ENCODE measurements around the gene GPR55. TPM values are rescaled to one million over a fixed set of nuclear protein-coding genes. Genes with fewer than 3 reads are reported as not detected.
A peak's percentile ranks its signal among the peaks of the same experiment; 100 is the strongest.

The GPR55 gene
- total RNA-seq, 2 experiments from 2014 or later, result 1.5 to 1.6 TPM

- H3K36me3 Mint-ChIP-seq, result peaks cover 11% of the 10 kb centered on the region
- intact Hi-C loops (cut with micrococcal nuclease), result no loop called here
- DNase-seq, result peak; percentile 7
- H3K4me1 Mint-ChIP-seq (ENCODE audit: low read depth), result peaks cover 9% of the 10 kb centered on the region
- H3K27me3 Mint-ChIP-seq, result peaks cover 18% of the 10 kb centered on the region
- CTCF ChIA-PET, result interaction anchor here (0.5 to 1.5 kb wide), 3 partner anchors 34 to 84 kb away, joined by 3 to 4 read pairs (median 3); no protein-coding TSS in a partner anchor
- H3K27ac Mint-ChIP-seq, result no peak overlapping the region
- H3K4me3 Mint-ChIP-seq, result no peak overlapping the region
- peaks cover 15% of the 10 kb centered on the region for H3K9me3 Mint-ChIP-seq
- POLR2A ChIA-PET, result no interaction called here
Measured at GRCh38 chr2:230931556-230932231, 6.7 kb upstream of the GPR55 start.

- no peak for DNase-seq
- Mint-ChIP-seq H3K4me1 (ENCODE audit: low read depth) (peaks cover 12% of the 10 kb centered on the region), H3K27ac (no peak overlapping the region), H3K4me3 (no peak overlapping the region), H3K27me3 (peaks cover 18% of the 10 kb centered on the region), H3K9me3 (peaks cover 9% of the 10 kb centered on the region), H3K36me3 (peaks cover 8% of the 10 kb centered on the region)
- POLR2A ChIA-PET, result no interaction called here
- CTCF ChIA-PET, result interaction anchor here (1.8 kb wide), 1 partner anchor 56 kb away, joined by 6 read pairs; no protein-coding TSS in a partner anchor
- intact Hi-C loops (cut with micrococcal nuclease), result no loop called here
Measured at GRCh38 chr2:230930928-230931555, 6.0 kb upstream of the GPR55 start.

GRCh38 chr2:230930149-230930780, 5.2 kb upstream of the GPR55 start:
- Mint-ChIP-seq H3K36me3 (no peaks in the 10 kb centered on the region), H3K27ac (no peak overlapping the region), H3K27me3 (peaks cover 15% of the 10 kb centered on the region), H3K4me1 (ENCODE audit: low read depth) (peaks cover 20% of the 10 kb centered on the region), H3K4me3 (no peak overlapping the region), H3K9me3 (peaks cover under 1% of the 10 kb centered on the region)
- DNase-seq, result no peak
- ChIA-PET POLR2A (no interaction called here), CTCF (interaction anchor here (0.7 to 1.8 kb wide), 2 partner anchors 25 to 57 kb away, joined by 3 to 6 read pairs; no protein-coding TSS in a partner anchor)
- intact Hi-C loops (cut with micrococcal nuclease), result no loop called here

GRCh38 chr2:230929381-230930148, 4.5 kb upstream of the GPR55 start:
- H3K36me3 Mint-ChIP-seq, result no peaks in the 10 kb centered on the region
- CTCF ChIA-PET, result interaction anchor here (0.7 to 1.8 kb wide), 2 partner anchors 24 to 58 kb away, joined by 3 to 6 read pairs; no protein-coding TSS in a partner anchor
- peak; percentile 8 for DNase-seq
- intact Hi-C loops (cut with micrococcal nuclease), result no loop called here
- H3K4me1 Mint-ChIP-seq (ENCODE audit: low read depth), result peaks cover 27% of the 10 kb centered on the region
- POLR2A ChIA-PET, result no interaction called here
- H3K27ac Mint-ChIP-seq, result no peak overlapping the region
- no peaks in the 10 kb centered on the region for H3K9me3 Mint-ChIP-seq
- no peak overlapping the region for H3K4me3 Mint-ChIP-seq
- peaks cover 14% of the 10 kb centered on the region for H3K27me3 Mint-ChIP-seq

- Mint-ChIP-seq H3K9me3 (no peaks in the 10 kb centered on the region), H3K27ac (no peak overlapping the region), H3K36me3 (no peaks in the 10 kb centered on the region), H3K4me1 (ENCODE audit: low read depth) (peaks cover 34% of the 10 kb centered on the region), H3K4me3 (no peak overlapping the region), H3K27me3 (peaks cover 11% of the 10 kb centered on the region)
- ChIA-PET CTCF (interaction anchor here (5.5 kb wide), 1 partner anchor 24 kb away, joined by 71 read pairs; no protein-coding TSS in a partner anchor), POLR2A (no interaction called here)
- intact Hi-C loops (cut with micrococcal nuclease), result no loop called here
- DNase-seq, result peak; percentile 7
Measured at GRCh38 chr2:230928701-230929380, 3.8 kb upstream of the GPR55 start.

- H3K9me3 Mint-ChIP-seq, result no peaks in the 10 kb centered on the region
- CTCF ChIA-PET, result interaction anchor here (0.8 to 5.9 kb wide), 6 partner anchors 15 to 80 kb away, joined by 3 to 110 read pairs (median 4); no protein-coding TSS in a partner anchor
- no peak overlapping the region for H3K4me3 Mint-ChIP-seq
- no peaks in the 10 kb centered on the region for H3K36me3 Mint-ChIP-seq
- peaks cover 44% of the 10 kb centered on the region for H3K4me1 Mint-ChIP-seq (ENCODE audit: low read depth)
- peak overlapping the region; percentile 0 for H3K27ac Mint-ChIP-seq
- POLR2A ChIA-PET, result interaction anchor here (0.7 kb wide), 1 partner anchor 28 kb away, joined by 3 read pairs; no protein-coding TSS in a partner anchor
- intact Hi-C loops (cut with micrococcal nuclease), result no loop called here
- DNase-seq, result peak; percentile 9
- peaks cover 13% of the 10 kb centered on the region for H3K27me3 Mint-ChIP-seq
Measured at GRCh38 chr2:230927711-230928341, 2.8 kb upstream of the GPR55 start.

- intact Hi-C loops (cut with micrococcal nuclease), result no loop called here
- Mint-ChIP-seq H3K4me3 (peak overlapping the region; percentile 74), H3K9me3 (no peaks in the 10 kb centered on the region), H3K4me1 (ENCODE audit: low read depth) (peaks cover 48% of the 10 kb centered on the region), H3K27ac (peak overlapping the region; percentile 91), H3K36me3 (no peaks in the 10 kb centered on the region), H3K27me3 (peaks cover 13% of the 10 kb centered on the region)
- POLR2A ChIA-PET, result interaction anchor here (0.6 to 4.3 kb wide), 12 partner anchors 17 to 329 kb away, joined by 3 to 49 read pairs (median 6); no protein-coding TSS in a partner anchor
- peak; percentile 74 for DNase-seq
- CTCF ChIA-PET, result interaction anchor here (0.8 to 5.9 kb wide), 12 partner anchors 20 to 127 kb away, joined by 3 to 110 read pairs (median 4); partner anchors contain the start of gene ITM2C
Measured at GRCh38 chr2:230925879-230926765, 1.1 kb upstream of the GPR55 start.

GRCh38 chr2:230925443-230925878, 419 bp upstream of the GPR55 start:
- Mint-ChIP-seq H3K27ac (peak overlapping the region; percentile 91), H3K9me3 (no peaks in the 10 kb centered on the region), H3K27me3 (peaks cover 11% of the 10 kb centered on the region), H3K4me3 (peak overlapping the region; percentile 74), H3K36me3 (no peaks in the 10 kb centered on the region), H3K4me1 (ENCODE audit: low read depth) (peaks cover 51% of the 10 kb centered on the region)
- CTCF ChIA-PET, result interaction anchor here (0.8 to 5.9 kb wide), 13 partner anchors 13 to 127 kb away, joined by 3 to 110 read pairs (median 5); partner anchors contain the start of gene ITM2C
- POLR2A ChIA-PET, result interaction anchor here (0.9 to 4.3 kb wide), 10 partner anchors 16 to 60 kb away, joined by 3 to 49 read pairs (median 6); no protein-coding TSS in a partner anchor
- peak; percentile 48 for DNase-seq
- intact Hi-C loops (cut with micrococcal nuclease), result no loop called here

- Mint-ChIP-seq H3K4me1 (ENCODE audit: low read depth) (peaks cover 63% of the 10 kb centered on the region), H3K9me3 (no peaks in the 10 kb centered on the region), H3K4me3 (peak overlapping the region; percentile 74), H3K36me3 (no peaks in the 10 kb centered on the region), H3K27me3 (peaks cover 11% of the 10 kb centered on the region), H3K27ac (peak overlapping the region; percentile 91)
- DNase-seq, result no peak
- ChIA-PET CTCF (interaction anchor here (0.7 to 5.9 kb wide), 20 partner anchors 11 to 129 kb away, joined by 3 to 110 read pairs (median 6); partner anchors contain the start of gene ITM2C), POLR2A (interaction anchor here (0.8 to 4.3 kb wide), 8 partner anchors 11 to 61 kb away, joined by 3 to 49 read pairs (median 5); no protein-coding TSS in a partner anchor)
- intact Hi-C loops (cut with micrococcal nuclease), result loop anchor here (1.0 kb wide), 6 partner anchors 19 to 76 kb away; no protein-coding TSS in a partner anchor
Measured at GRCh38 chr2:230924092-230924469, 961 bp downstream of the GPR55 start.
